PC-3 (cell line): ENCODE results near the gene SMYD1. TPM values are rescaled to one million over a fixed set of nuclear protein-coding genes. Genes with fewer than 3 reads are reported as not detected.

Experiments used
- ATAC-seq: fragments of 200-7000 bp; cut with Tn5 transposase; 2 replicates; pipeline ENCODE4 v1.9.1; 2020; ENCODE audit warnings: mild to moderate bottlenecking, moderate library complexity
- BruUV-seq: library from RNA; stranded (reverse); fragments of 400-500 nt; replicated peaks from 2 replicates; lab custom pipeline; 2021; lab: Mats Ljungman, UMichigan
- CTCF ChIA-PET: fragments of 300-600 bp; sonication (Branson Sonifier 250); formaldehyde crosslinking; loops from one replicate; lab custom pipeline; 2022; ENCODE audit warnings: antibody characterized with exemption; lab: Charles Lee
- POLR2A ChIA-PET: fragments of 300-600 bp; sonication (Branson Sonifier 250); formaldehyde crosslinking; loops from one replicate; lab custom pipeline; 2022; ENCODE audit warnings: antibody characterized with exemption; ENCODE audit not compliant: unreplicated experiment; lab: Charles Lee
- DNase-seq: peaks from one replicate; pipeline ENCODE4 v3.0.0-alpha.2; 2015
- H2AFZ ChIP-seq: fragments of 300-600 bp; sonication (generic); 2 replicates; pipeline ENCODE4 v1.6.0; 2016; ENCODE audit warnings: antibody characterized with exemption, low read length
- H3F3A ChIP-seq: fragments of 300-600 bp; sonication (generic); one replicate; pipeline ENCODE4 v1.6.0; 2017; ENCODE audit warnings: antibody characterized with exemption, low read length, control low read depth, mild to moderate bottlenecking; ENCODE audit not compliant: unreplicated experiment
- H3K27ac ChIP-seq: fragments of 300-600 bp; sonication (generic); 2 replicates; pipeline ENCODE4 v1.5.1; 2016; ENCODE audit warnings: mild to moderate bottlenecking, low read length
- H3K27me3 ChIP-seq: fragments of 300-600 bp; sonication (generic); 2 replicates; pipeline ENCODE4 v1.6.1; 2016; ENCODE audit warnings: low read length, mixed read lengths
- H3K36me3 ChIP-seq: fragments of 300-600 bp; sonication (generic); 2 replicates; pipeline ENCODE4 v1.6.1; 2016; ENCODE audit warnings: low read depth, mixed run types, low read length, mixed read lengths
- H3K4me1 ChIP-seq: fragments of 300-600 bp; sonication (generic); 2 replicates; pipeline ENCODE4 v1.5.1; 2016; ENCODE audit warnings: low read length; ENCODE audit not compliant: insufficient read depth
- H3K4me2 ChIP-seq: fragments of 300-600 bp; sonication (generic); 2 replicates; pipeline ENCODE4 v1.6.0; 2016; ENCODE audit warnings: low read length
- H3K4me3 ChIP-seq: fragments of 300-600 bp; sonication (generic); 2 replicates; pipeline ENCODE4 v1.5.1; 2016; ENCODE audit warnings: mild to moderate bottlenecking, low read length, mixed read lengths
- H3K79me2 ChIP-seq: fragments of 300-600 bp; sonication (generic); 2 replicates; pipeline ENCODE4 v1.6.1; 2017; ENCODE audit warnings: low read length, mixed read lengths
- H3K9ac ChIP-seq: fragments of 300-600 bp; sonication (generic); 2 replicates; pipeline ENCODE4 v1.6.0; 2016; ENCODE audit warnings: mild to moderate bottlenecking, low read length
- H3K9me2 ChIP-seq: fragments of 300-600 bp; sonication (generic); replicated peaks from 2 replicates; pipeline ENCODE4 v1.6.1; 2016; ENCODE audit warnings: mixed run types, low read length, mixed read lengths
- H3K9me3 ChIP-seq: fragments of 300-600 bp; sonication (generic); 2 replicates; pipeline ENCODE4 v1.6.1; 2016; ENCODE audit warnings: low read length, mixed read lengths
- H4K20me1 ChIP-seq: fragments of 300-600 bp; sonication (generic); 2 replicates; pipeline ENCODE4 v1.6.1; 2016; ENCODE audit warnings: low read length, mixed read lengths
- EZH2 ChIP-seq: fragments of 300-600 bp; sonication (generic); IDR thresholded peaks from one replicate; pipeline ENCODE4 v1.6.1; 2017; ENCODE audit warnings: antibody characterized with exemption, mild to moderate bottlenecking, low read length; ENCODE audit not compliant: unreplicated experiment
- EZH2phosphoT487 ChIP-seq: fragments of 300-600 bp; sonication (generic); IDR thresholded peaks from 2 replicates; pipeline ENCODE4 v1.6.1; 2018; ENCODE audit warnings: mild to moderate bottlenecking, antibody characterized with exemption, low read length, borderline replicate concordance
- intact Hi-C: fragments of 100-400 bp; cut with micrococcal nuclease; formaldehyde crosslinking; loops from 2 replicates; pipeline ENCODE4 v1.9.0; 2023
- total RNA-seq: library from RNA; depleted of rRNA; stranded (reverse); fragments of >200 nt; gene quantifications from 2 replicates; pipeline ENCODE4 v1.2.3, GENCODE V29; 2014
- TF ChIP-seq, protein P1 (sequence below): fragments of 300-600 bp; sonication (generic); conservative IDR thresholded peaks from 2 replicates; pipeline ENCODE4 v1.5.1; 2017; ENCODE audit warnings: antibody characterized with exemption, low read depth, mild to moderate bottlenecking, low read length

Gene SMYD1
- total RNA-seq, 1 experiment from 2014 or later = not detected

DNA sequence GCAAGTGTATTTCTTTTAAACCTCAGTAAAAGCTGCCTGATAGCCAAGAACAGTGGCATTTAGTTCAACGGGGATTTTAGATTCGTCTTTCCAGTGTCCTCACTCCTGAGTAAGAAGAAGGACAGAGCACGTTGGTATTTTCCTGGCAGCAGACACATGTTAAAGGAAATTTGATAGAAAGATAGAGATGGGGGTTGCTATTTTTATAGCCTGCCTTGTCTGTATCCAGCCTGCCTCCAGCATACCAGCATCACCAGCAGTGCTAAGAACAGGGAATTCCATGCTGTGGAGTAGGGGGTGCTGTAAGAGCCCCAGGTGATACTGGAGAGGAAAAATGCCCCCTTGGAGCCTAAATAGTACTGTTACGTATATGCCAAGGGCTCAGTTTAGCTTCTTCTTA, 1.1 kb upstream of the SMYD1 start:
- BruUV-seq = no TSS peak
- Histone ChIP-seq H3K4me2 (no peak overlapping the region), H3K9me3 (no peaks in the 10 kb centered on the region), H3K36me3 (no peaks in the 10 kb centered on the region), H3K27ac (no peak overlapping the region), H3K9me2 (no peaks in the 10 kb centered on the region), H2AFZ (no peak overlapping the region), H3K4me1 (no peaks in the 10 kb centered on the region), H3K4me3 (no peak overlapping the region), H3K79me2 (no peaks in the 10 kb centered on the region), H3K27me3 (no peaks in the 10 kb centered on the region), H3K9ac (no peak overlapping the region), H4K20me1 (no peaks in the 10 kb centered on the region), H3F3A (no peaks in the 10 kb centered on the region)
- ATAC-seq (no peak), DNase-seq (no peak)
- TF ChIP-seq, protein P1, sequence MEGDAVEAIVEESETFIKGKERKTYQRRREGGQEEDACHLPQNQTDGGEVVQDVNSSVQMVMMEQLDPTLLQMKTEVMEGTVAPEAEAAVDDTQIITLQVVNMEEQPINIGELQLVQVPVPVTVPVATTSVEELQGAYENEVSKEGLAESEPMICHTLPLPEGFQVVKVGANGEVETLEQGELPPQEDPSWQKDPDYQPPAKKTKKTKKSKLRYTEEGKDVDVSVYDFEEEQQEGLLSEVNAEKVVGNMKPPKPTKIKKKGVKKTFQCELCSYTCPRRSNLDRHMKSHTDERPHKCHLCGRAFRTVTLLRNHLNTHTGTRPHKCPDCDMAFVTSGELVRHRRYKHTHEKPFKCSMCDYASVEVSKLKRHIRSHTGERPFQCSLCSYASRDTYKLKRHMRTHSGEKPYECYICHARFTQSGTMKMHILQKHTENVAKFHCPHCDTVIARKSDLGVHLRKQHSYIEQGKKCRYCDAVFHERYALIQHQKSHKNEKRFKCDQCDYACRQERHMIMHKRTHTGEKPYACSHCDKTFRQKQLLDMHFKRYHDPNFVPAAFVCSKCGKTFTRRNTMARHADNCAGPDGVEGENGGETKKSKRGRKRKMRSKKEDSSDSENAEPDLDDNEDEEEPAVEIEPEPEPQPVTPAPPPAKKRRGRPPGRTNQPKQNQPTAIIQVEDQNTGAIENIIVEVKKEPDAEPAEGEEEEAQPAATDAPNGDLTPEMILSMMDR = no peak
- TF ChIP-seq EZH2phosphoT487 = no peak
- TF ChIP-seq EZH2 = no peak
- ChIA-PET CTCF (no interaction called here), POLR2A (interaction anchor here (0.5 kb wide), 1 partner anchor 34 kb away, joined by 3 read pairs; no protein-coding TSS in a partner anchor)
- intact Hi-C loops = no loop called here

DNA sequence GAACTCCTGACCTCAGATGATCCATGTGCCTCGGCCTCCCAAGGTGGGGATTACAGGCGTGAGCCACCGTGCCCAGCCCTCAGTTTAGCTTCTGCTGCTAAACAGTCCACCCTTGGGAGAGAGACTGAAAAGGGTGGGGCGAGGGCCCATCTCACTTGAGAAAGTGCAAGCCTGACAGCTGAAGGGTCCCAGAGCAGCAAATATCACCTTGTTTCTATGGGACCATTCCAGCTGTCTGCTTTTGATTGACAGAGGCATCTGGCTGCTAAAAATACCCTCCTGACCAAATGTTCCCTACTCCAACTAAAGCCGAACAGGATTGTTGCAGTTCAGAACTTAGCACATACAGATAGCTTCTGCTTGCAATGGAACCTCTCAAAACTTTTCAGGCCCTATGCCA, 436 bp upstream of the SMYD1 start:
- no peaks in the 10 kb centered on the region for H3K4me1 ChIP-seq
- CTCF ChIA-PET = no interaction called here
- POLR2A ChIA-PET = no interaction called here

DNA sequence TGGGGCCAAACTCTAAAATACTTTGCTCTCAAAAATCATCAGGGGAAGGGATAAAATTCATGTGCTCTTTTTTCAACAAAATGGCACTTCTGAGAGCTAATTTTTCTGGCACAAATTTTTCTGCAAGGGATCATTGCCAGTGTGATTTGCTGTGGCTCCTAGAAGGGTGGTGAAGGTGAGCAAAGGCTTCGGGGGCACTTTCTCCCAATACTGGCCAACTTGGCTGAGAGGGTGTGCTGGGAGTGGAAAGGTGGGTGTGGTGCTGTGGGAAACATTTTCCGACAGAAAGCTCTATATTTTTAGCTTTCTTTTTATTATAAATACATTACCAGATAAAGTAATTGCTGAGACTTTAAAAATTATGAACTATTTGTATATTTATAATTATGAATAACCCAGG, 419 bp downstream of the SMYD1 start:
- Histone ChIP-seq H3K9me2 (no peaks in the 10 kb centered on the region), H3K9me3 (no peaks in the 10 kb centered on the region), H4K20me1 (no peaks in the 10 kb centered on the region), H3K27me3 (no peaks in the 10 kb centered on the region), H3K4me3 (no peak overlapping the region), H3K4me2 (no peak overlapping the region), H3K4me1 (no peaks in the 10 kb centered on the region), H3F3A (no peaks in the 10 kb centered on the region), H3K36me3 (no peaks in the 10 kb centered on the region), H3K79me2 (no peaks in the 10 kb centered on the region), H3K9ac (no peak overlapping the region), H3K27ac (no peak overlapping the region), H2AFZ (no peak overlapping the region)
- no peak for DNase-seq
- TF ChIP-seq EZH2 = no peak
- TF ChIP-seq, protein P1 = no peak
- TF ChIP-seq EZH2phosphoT487 = no peak
- no peak for ATAC-seq
- ChIA-PET POLR2A (no interaction called here), CTCF (no interaction called here)
- intact Hi-C loops = no loop called here
- BruUV-seq = no TSS peak

More for the DNA sequence above, 436 bp upstream of the SMYD1 start:
- Histone ChIP-seq H3K9me2 (no peaks in the 10 kb centered on the region), H2AFZ (no peak overlapping the region), H3K9me3 (no peaks in the 10 kb centered on the region), H3K36me3 (no peaks in the 10 kb centered on the region), H3K9ac (no peak overlapping the region), H3K79me2 (no peaks in the 10 kb centered on the region), H3K27ac (no peak overlapping the region), H4K20me1 (no peaks in the 10 kb centered on the region), H3F3A (no peaks in the 10 kb centered on the region), H3K4me2 (no peak overlapping the region), H3K27me3 (no peaks in the 10 kb centered on the region), H3K4me3 (no peak overlapping the region)
- intact Hi-C loops = no loop called here
- ATAC-seq (no peak), DNase-seq (no peak)
- TF ChIP-seq EZH2 = no peak
- TF ChIP-seq, protein P1 = no peak
- TF ChIP-seq EZH2phosphoT487 = no peak
- no TSS peak for BruUV-seq
